Ishikawa (cell line): ENCODE results near the gene AGAP3.

Source experiments
- CEBPB ChIP-seq: IDR thresholded peaks from 2 replicates; pipeline ENCODE4 v1.6.1; 2012
- CREB1 ChIP-seq: IDR thresholded peaks from 2 replicates; pipeline ENCODE4 v1.6.1; 2012; ENCODE audit warnings: low read depth
- EGR1 ChIP-seq: IDR thresholded peaks from 2 replicates; pipeline ENCODE4 v1.6.1; 2012
- EP300 ChIP-seq: IDR thresholded peaks from 2 replicates; pipeline ENCODE4 v1.6.1; 2012; ENCODE audit warnings: borderline replicate concordance
- FOXM1 ChIP-seq: IDR thresholded peaks from 2 replicates; pipeline ENCODE4 v1.6.1; 2012; ENCODE audit warnings: low read depth, borderline replicate concordance
- NFIC ChIP-seq: IDR thresholded peaks from 2 replicates; pipeline ENCODE4 v1.6.1; 2012
- RAD21 ChIP-seq: IDR thresholded peaks from 2 replicates; pipeline ENCODE4 v1.6.1; 2012; ENCODE audit warnings: low read depth
- TAF1 ChIP-seq: IDR thresholded peaks from 2 replicates; pipeline ENCODE4 v1.6.1; 2012; ENCODE audit warnings: low read depth, mild to moderate bottlenecking
- TCF12 ChIP-seq: IDR thresholded peaks from 2 replicates; pipeline ENCODE4 v1.6.1; 2012; ENCODE audit warnings: low read depth
- TEAD4 ChIP-seq: IDR thresholded peaks from 2 replicates; pipeline ENCODE4 v1.6.1; 2012
- YY1 ChIP-seq: IDR thresholded peaks from 2 replicates; pipeline ENCODE4 v1.6.1; 2012; ENCODE audit warnings: low read depth
- ZBTB7A ChIP-seq: IDR thresholded peaks from 2 replicates; pipeline ENCODE4 v1.6.1; 2012; ENCODE audit warnings: low read depth
- TF ChIP-seq, protein P1 (sequence below): IDR thresholded peaks from 2 replicates; pipeline ENCODE4 v1.6.1; 2012
- TF ChIP-seq, protein P2 (sequence below): IDR thresholded peaks from 2 replicates; pipeline ENCODE4 v1.6.1; 2012; ENCODE audit warnings: low read depth, mild to moderate bottlenecking
- TF ChIP-seq, protein P3 (sequence below): IDR thresholded peaks from 2 replicates; pipeline ENCODE4 v1.6.1; 2012

Gene AGAP3

DNA sequence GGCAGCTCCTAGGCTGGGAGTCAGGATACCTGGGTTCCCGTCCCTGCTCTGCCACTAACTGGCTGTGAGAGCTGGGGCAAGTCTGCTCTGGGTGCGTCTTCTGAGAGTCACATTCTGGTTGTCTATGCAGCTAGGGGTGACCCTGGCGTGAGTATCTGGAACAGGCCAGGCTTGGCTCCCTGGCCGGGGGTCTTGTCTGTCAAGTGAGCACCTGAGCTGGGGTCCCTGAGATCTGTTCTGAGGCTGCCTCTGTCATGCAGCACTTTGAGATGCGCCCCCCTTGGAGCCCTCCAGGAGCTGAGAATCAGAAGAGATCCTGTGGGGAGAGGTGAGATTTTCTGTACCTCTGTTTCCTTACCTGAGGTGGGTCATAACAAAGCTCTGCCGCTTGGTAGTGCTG, 7.5 kb downstream of the AGAP3 start:
- TF ChIP-seq NFIC (no peak), TEAD4 (no peak), EP300 (no peak), RAD21 (no peak)
- TF ChIP-seq, protein P1, sequence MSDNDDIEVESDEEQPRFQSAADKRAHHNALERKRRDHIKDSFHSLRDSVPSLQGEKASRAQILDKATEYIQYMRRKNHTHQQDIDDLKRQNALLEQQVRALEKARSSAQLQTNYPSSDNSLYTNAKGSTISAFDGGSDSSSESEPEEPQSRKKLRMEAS, result no peak

DNA sequence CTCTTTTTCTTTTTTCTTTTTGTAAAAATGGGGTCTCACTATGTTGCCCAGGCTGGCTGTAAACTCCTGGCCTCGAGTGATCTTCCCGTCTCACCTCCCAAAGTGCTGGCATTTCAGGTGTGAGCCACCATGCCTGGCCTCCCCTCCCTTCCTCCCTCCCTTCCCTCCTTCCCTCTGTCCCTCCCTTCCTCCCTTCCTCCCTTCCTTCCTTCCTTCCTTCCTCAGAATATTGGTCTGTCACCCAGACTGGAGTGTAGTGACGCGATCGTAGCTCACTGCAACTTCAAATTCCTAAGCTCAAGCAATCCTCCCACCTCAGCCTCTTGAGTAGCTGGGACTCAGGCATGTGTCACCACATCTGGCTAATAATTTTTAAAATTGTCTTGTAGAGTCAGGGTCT, 8.4 kb downstream of the AGAP3 start:
- TF ChIP-seq, protein P2, sequence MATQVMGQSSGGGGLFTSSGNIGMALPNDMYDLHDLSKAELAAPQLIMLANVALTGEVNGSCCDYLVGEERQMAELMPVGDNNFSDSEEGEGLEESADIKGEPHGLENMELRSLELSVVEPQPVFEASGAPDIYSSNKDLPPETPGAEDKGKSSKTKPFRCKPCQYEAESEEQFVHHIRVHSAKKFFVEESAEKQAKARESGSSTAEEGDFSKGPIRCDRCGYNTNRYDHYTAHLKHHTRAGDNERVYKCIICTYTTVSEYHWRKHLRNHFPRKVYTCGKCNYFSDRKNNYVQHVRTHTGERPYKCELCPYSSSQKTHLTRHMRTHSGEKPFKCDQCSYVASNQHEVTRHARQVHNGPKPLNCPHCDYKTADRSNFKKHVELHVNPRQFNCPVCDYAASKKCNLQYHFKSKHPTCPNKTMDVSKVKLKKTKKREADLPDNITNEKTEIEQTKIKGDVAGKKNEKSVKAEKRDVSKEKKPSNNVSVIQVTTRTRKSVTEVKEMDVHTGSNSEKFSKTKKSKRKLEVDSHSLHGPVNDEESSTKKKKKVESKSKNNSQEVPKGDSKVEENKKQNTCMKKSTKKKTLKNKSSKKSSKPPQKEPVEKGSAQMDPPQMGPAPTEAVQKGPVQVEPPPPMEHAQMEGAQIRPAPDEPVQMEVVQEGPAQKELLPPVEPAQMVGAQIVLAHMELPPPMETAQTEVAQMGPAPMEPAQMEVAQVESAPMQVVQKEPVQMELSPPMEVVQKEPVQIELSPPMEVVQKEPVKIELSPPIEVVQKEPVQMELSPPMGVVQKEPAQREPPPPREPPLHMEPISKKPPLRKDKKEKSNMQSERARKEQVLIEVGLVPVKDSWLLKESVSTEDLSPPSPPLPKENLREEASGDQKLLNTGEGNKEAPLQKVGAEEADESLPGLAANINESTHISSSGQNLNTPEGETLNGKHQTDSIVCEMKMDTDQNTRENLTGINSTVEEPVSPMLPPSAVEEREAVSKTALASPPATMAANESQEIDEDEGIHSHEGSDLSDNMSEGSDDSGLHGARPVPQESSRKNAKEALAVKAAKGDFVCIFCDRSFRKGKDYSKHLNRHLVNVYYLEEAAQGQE, result no peak
- TF ChIP-seq EP300, result no peak
- TF ChIP-seq CEBPB, result no peak

DNA sequence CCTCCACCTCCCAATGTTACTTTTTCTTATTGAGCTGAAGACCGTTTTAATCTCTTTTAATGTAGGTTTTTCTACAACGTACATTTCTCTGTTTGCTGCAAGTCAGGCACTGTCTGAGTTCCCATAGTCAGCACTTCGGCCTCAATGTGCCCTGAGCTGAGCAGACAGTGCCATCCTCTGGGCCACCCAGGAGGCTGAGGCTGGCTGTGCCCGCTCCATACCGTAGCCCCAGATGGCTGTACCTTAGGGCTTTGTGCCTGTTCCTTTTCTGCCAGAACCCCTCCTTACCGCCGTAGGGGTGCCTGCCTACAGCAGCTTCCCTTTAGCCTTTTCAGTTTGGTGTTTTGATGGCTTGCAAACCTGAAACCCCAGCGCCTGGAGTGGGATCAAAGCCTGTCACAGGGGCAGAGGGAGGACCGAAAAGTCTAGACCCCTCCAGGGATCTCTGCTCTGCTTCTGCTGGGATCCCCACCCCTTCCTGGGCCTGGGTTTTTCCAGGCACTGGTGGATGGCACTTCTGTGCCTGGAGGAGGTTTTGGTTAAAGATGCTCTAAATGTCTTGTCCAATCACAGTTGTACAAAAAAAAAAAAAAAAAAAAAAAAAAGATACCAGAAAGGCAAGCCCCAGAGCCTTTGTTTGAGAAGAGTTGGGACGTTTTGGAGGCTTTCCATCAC, 9.0 kb downstream of the AGAP3 start:
- TF ChIP-seq ZBTB7A (no peak), NFIC (no peak), TAF1 (no peak), FOXM1 (no peak), TEAD4 (no peak), EP300 (no peak), YY1 (no peak), CEBPB (no peak), EGR1 (no peak), RAD21 (no peak), TCF12 (no peak), CREB1 (no peak)
- TF ChIP-seq, protein P1, result no peak
- TF ChIP-seq, protein P2, result no peak
- TF ChIP-seq, protein P3, sequence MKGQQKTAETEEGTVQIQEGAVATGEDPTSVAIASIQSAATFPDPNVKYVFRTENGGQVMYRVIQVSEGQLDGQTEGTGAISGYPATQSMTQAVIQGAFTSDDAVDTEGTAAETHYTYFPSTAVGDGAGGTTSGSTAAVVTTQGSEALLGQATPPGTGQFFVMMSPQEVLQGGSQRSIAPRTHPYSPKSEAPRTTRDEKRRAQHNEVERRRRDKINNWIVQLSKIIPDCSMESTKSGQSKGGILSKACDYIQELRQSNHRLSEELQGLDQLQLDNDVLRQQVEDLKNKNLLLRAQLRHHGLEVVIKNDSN, result no peak

DNA sequence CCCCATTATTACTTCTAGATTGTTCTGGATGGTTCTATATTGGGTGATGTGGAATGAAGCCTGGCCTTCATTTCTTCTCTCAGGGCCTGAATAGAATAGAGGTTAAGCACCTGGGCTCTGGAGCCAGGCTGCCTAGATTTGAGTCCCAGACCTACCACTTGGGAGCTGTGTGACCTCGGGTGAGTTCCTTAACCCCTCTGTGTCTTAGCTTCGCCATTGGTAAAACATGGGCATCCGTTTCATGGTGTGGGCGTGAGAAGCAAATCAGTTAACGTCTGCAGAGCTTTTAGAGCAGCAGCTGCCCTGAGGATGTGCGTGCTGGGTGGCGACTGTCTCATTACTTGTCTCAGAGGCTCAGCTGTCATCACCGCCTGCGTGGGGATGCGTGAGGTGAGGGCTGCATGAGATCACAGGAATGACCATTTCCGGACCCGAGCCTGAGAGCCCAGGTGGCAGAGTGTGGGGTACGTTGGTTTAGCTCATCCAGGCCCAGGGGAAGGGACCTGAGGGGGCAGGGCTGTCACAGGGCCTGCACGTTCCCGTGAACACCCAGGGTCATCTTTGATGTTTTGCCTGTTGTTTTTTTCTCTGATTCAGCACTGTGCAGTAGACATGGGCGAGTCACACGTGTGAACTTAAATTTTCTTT, 9.7 kb downstream of the AGAP3 start:
- TF ChIP-seq TAF1 (no peak), FOXM1 (no peak), EGR1 (no peak), CREB1 (no peak), TEAD4 (no peak), NFIC (no peak), EP300 (no peak), RAD21 (no peak), TCF12 (no peak), YY1 (no peak), ZBTB7A (no peak), CEBPB (no peak)
- TF ChIP-seq, protein P2, result no peak
- TF ChIP-seq, protein P1, result no peak
- TF ChIP-seq, protein P3, result no peak
